GM12878 (cell line): Measurements from ENCODE around the gene NFATC1. TPM values are rescaled to one million over a fixed set of nuclear protein-coding genes. Genes with fewer than 3 reads are reported as not detected.
A peak's percentile ranks its signal among the peaks of the same experiment; 100 is the strongest.

ENCODE experiments used
- ATAC-seq: fragments of 200-7000 bp; cut with Tn5 transposase; 3 replicates; pipeline ENCODE4 v1.9.1; 2020; ENCODE audit warnings: mild to moderate bottlenecking, moderate library complexity
- BruUV-seq: library from RNA; stranded (reverse); fragments of 400-500 nt; replicated peaks from 2 replicates; lab custom pipeline; 2021; lab: Mats Ljungman, UMichigan
- CTCF ChIA-PET: fragments of 300-600 bp; sonication (Branson Sonifier 250); formaldehyde crosslinking; extraction: SDS; loops from one replicate; lab custom pipeline; 2021; ENCODE audit warnings: inconsistent platforms; lab: Yijun Ruan, JAX
- POLR2A ChIA-PET: fragments of 350-600 bp; formaldehyde crosslinking; extraction: SDS; loops from one replicate; lab custom pipeline; 2021; ENCODE audit warnings: inconsistent platforms; lab: Charles Lee
- RAD21 ChIA-PET: fragments of 300-600 bp; sonication (Branson Sonifier 250); formaldehyde crosslinking; loops from one replicate; lab custom pipeline; 2023; ENCODE audit warnings: antibody characterized with exemption; ENCODE audit not compliant: unreplicated experiment; lab: Charles Lee
- SMC1A ChIA-PET: fragments of 300-600 bp; sonication (Branson Sonifier 250); formaldehyde crosslinking; loops from one replicate; lab custom pipeline; 2023; ENCODE audit not compliant: unreplicated experiment, uncharacterized antibody; lab: Charles Lee
- DNase-seq: peaks from one replicate; pipeline ENCODE4 v3.0.0-alpha.2; 2011; ENCODE audit warnings: low read depth, low spot score
- FAIRE-seq: peaks from 3 replicates; lab custom pipeline; 2011; peaks lifted over from hg19 to GRCh38; lab: Jason Lieb, UNC
- H2AFZ ChIP-seq: 2 replicates; pipeline ENCODE4 v1.6.0; 2011; ENCODE audit warnings: low read depth, low read length, control low read depth; ENCODE audit not compliant: control insufficient read depth
- H3K27ac ChIP-seq: 2 replicates; pipeline ENCODE4 v1.5.1; 2011; ENCODE audit warnings: control low read depth; ENCODE audit not compliant: control insufficient read depth, insufficient read depth
- H3K27me3 ChIP-seq, 2 experiments: replicated peaks in 1 of 2; 2 replicates each; pipeline versions ENCODE4 v1.6.0 to v1.6.1; 2011; ENCODE audit warnings: low read length in 1 of 2; ENCODE audit not compliant: control insufficient read depth in 2 of 2, insufficient read depth in 2 of 2
- H3K36me3 ChIP-seq, 2 experiments: 2 replicates each; pipeline ENCODE4 v1.5.1; 2011; ENCODE audit warnings: low read length in 1 of 2; ENCODE audit not compliant: control insufficient read depth in 2 of 2, insufficient read depth in 2 of 2
- H3K4me1 ChIP-seq: 2 replicates; pipeline ENCODE4 v1.6.1; 2011; ENCODE audit warnings: mild to moderate bottlenecking, low read length, moderate library complexity, mixed read lengths; ENCODE audit not compliant: control insufficient read depth, insufficient read depth
- H3K4me2 ChIP-seq: 2 replicates; pipeline ENCODE4 v1.6.0; 2011; ENCODE audit warnings: control low read depth; ENCODE audit not compliant: control insufficient read depth, insufficient read depth
- H3K4me3 ChIP-seq: fragments of 200-600 bp; sonication (generic); 2 replicates; pipeline ENCODE4 v1.5.1; 2016
- H3K79me2 ChIP-seq: 2 replicates; pipeline ENCODE4 v1.6.0; 2011; ENCODE audit warnings: low read length; ENCODE audit not compliant: control insufficient read depth, insufficient read depth
- H3K9ac ChIP-seq: 2 replicates; pipeline ENCODE4 v1.8.0; 2011; ENCODE audit warnings: low read length, control low read depth, mixed read lengths; ENCODE audit not compliant: control insufficient read depth, insufficient read depth
- H3K9me3 ChIP-seq: replicated peaks from 3 replicates; pipeline ENCODE4 v1.5.1; 2011; ENCODE audit warnings: mild to moderate bottlenecking, low read length; ENCODE audit not compliant: control insufficient read depth, insufficient read depth
- H4K20me1 ChIP-seq: 2 replicates; pipeline ENCODE4 v1.6.0; 2011; ENCODE audit not compliant: control insufficient read depth, insufficient read depth
- BACH1 ChIP-seq: fragments of 450-650 bp; IDR thresholded peaks from 2 replicates; pipeline ENCODE4 v1.6.1; 2017; ENCODE audit warnings: mild to moderate bottlenecking, borderline replicate concordance
- BMI1 ChIP-seq: fragments of 450-650 bp; IDR thresholded peaks from 2 replicates; pipeline ENCODE4 v1.6.1; 2016; ENCODE audit warnings: mild to moderate bottlenecking, moderate library complexity, borderline replicate concordance
- CHD1 ChIP-seq: IDR thresholded peaks from 2 replicates; pipeline ENCODE4 v1.6.1; 2012; ENCODE audit warnings: low read depth, low read length, improper control_type of control experiment
- E2F4 ChIP-seq: IDR thresholded peaks from 2 replicates; pipeline ENCODE4 v1.6.1; 2012; ENCODE audit warnings: low read depth, low read length, improper control_type of control experiment
- HCFC1 ChIP-seq: fragments of 150-350 bp; IDR thresholded peaks from 2 replicates; pipeline ENCODE4 v1.6.1; 2014; ENCODE audit warnings: low read length
- HSF1 ChIP-seq: fragments of 150-350 bp; IDR thresholded peaks from 2 replicates; pipeline ENCODE4 v1.6.1; 2014; ENCODE audit warnings: mild to moderate bottlenecking, low read depth, low read length
- IKZF1 ChIP-seq: fragments of 450-650 bp; conservative IDR thresholded peaks from 2 replicates; pipeline ENCODE4 v1.6.1; 2017; ENCODE audit warnings: antibody characterized with exemption, mild to moderate bottlenecking
- JUND ChIP-seq: IDR thresholded peaks from 2 replicates; pipeline ENCODE4 v1.6.1; 2012; ENCODE audit warnings: low read depth, mild to moderate bottlenecking, low read length, improper control_type of control experiment, moderate library complexity
- MAX ChIP-seq: IDR thresholded peaks from 2 replicates; pipeline ENCODE4 v1.6.1; 2012; ENCODE audit warnings: low read depth, low read length, improper control_type of control experiment
- MTA2 ChIP-seq: fragments of 450-650 bp; IDR thresholded peaks from 2 replicates; pipeline ENCODE4 v1.6.1; 2016; ENCODE audit warnings: low read depth, mild to moderate bottlenecking, moderate library complexity
- PAX8 ChIP-seq: fragments of 450-650 bp; IDR thresholded peaks from 2 replicates; pipeline ENCODE4 v1.6.1; 2017; ENCODE audit warnings: mild to moderate bottlenecking, moderate library complexity
- RELB ChIP-seq: fragments of 450-650 bp; IDR thresholded peaks from 2 replicates; pipeline ENCODE4 v1.6.1; 2017; ENCODE audit warnings: low read depth, mild to moderate bottlenecking, moderate library complexity
- SUZ12 ChIP-seq: fragments of 200-600 bp; sonication (generic); IDR thresholded peaks from one replicate; pipeline ENCODE4 v1.6.1; 2018; ENCODE audit warnings: antibody characterized with exemption, mild to moderate bottlenecking; ENCODE audit not compliant: unreplicated experiment
- ZNF687 ChIP-seq: fragments of 450-650 bp; IDR thresholded peaks from 2 replicates; pipeline ENCODE4 v1.6.1; 2017; ENCODE audit warnings: mild to moderate bottlenecking, moderate library complexity
- WGBS: methylation state at CpG from one replicate; pipeline ENCODE4 v1.1.6; 2016; ENCODE audit warnings: low lambda C conversion rate; ENCODE audit not compliant: insufficient replicate concordance, insufficient coverage; ENCODE audit errors: missing lambda C conversion rate; 5-methylcytosine and 5-hydroxymethylcytosine counted together
- in situ Hi-C: fragments of 300-500 bp; cut with MboI; formaldehyde crosslinking; loops from 9 replicates; pipeline ENCODE4 v1.14.3; 2018; ENCODE audit warnings: mixed read lengths
- intact Hi-C: fragments of 100-400 bp; cut with micrococcal nuclease; formaldehyde crosslinking; loops from one replicate; pipeline ENCODE4 v1.14.2; 2022; ENCODE audit not compliant: unreplicated experiment
- polyA plus RNA-seq, 11 experiments: library from polyadenylated mRNA; depleted of rRNA in 4 of 11; unstranded in 6 of 11; stranded (reverse) in 5 of 11; fragments of >200 nt; fragmentation: Nextera tagmentation in 4 of 11; fragmentation: Illumina TruSeq in 1 of 11; extraction: Ambion mirVana in 4 of 11; extraction: Trizol in 1 of 11; gene quantifications; 1 replicate in 1 of 11; 2 replicates in 10 of 11; pipeline versions ENCODE4 v1.2.1 to v1.2.3, GENCODE V29; 2011 to 2016; ENCODE audit warnings: inconsistent platforms in 2 of 11, missing spikeins in 2 of 11, low read depth in 1 of 11
- total RNA-seq, 4 experiments: library from RNA; depleted of rRNA in 3 of 4; stranded (reverse); fragments of >200 nt in 3 of 4; fragmentation: Illumina TruSeq in 1 of 4; extraction: Trizol in 1 of 4; gene quantifications; 2 replicates each; pipeline versions ENCODE4 v1.2.1 to v1.2.3, GENCODE V29; 2013 to 2021

The NFATC1 gene
- total and polyA plus RNA-seq, 10 of the 15 experiments (the other 5 are each of a cell fraction or from before 2014, with no cell fraction given), result 0.84 to 20.8 (median 5.1) TPM

- Histone ChIP-seq H3K9ac (no peak overlapping the region), H3K36me3 (no peaks in the 10 kb centered on the region), H3K4me3 (0 out of 2 replicates have a peak overlapping the region, but pooled peaks have one; percentile 32), H4K20me1 (no peaks in the 10 kb centered on the region), H3K4me1 (peaks cover 16% of the 10 kb centered on the region), H3K79me2 (no peaks in the 10 kb centered on the region), H3K27ac (no peak overlapping the region), H3K9me3 (no peaks in the 10 kb centered on the region), H3K4me2 (peak overlapping the region; percentile 71), H2AFZ (peak overlapping the region; percentile 12; the same call in 1 of the 2 replicates), H3K27me3 (peaks cover 2 to 21% of the 10 kb centered on the region in 2 experiments; a peak in 3 of 4 replicates)
- ATAC-seq (peak; percentile 4), DNase-seq (no peak), FAIRE-seq (no peak)
- no TSS peak for BruUV-seq
- in situ Hi-C loops (loop anchor here (10.0 kb wide), 1 partner anchor 560 kb away; the partner anchor contains the start of gene SLC66A2), intact Hi-C loops (loop anchor here (5.0 kb wide), 2 partner anchors 73 to 133 kb away; no protein-coding TSS in a partner anchor)
- SMC1A ChIA-PET, result no interaction called here
- CTCF ChIA-PET, result interaction anchor here (2.7 kb wide), 1 partner anchor 15 kb away, joined by 21 read pairs; no protein-coding TSS in a partner anchor
- POLR2A ChIA-PET, result no interaction called here
- RAD21 ChIA-PET, result interaction anchor here (2.3 kb wide), 1 partner anchor 20 kb away, joined by 8 read pairs; no protein-coding TSS in a partner anchor
- WGBS, result 3% methylated on average over 61 of the region's 67 CpGs
- peak; percentile 49 for TF ChIP-seq SUZ12
- no peak for TF ChIP-seq RELB
- TF ChIP-seq MTA2, result no peak
- TF ChIP-seq HCFC1, result no peak
- TF ChIP-seq PAX8, result no peak
- TF ChIP-seq MAX, result no peak
- no peak for TF ChIP-seq JUND
- TF ChIP-seq E2F4, result no peak
- TF ChIP-seq ZNF687, result no peak
- 0 out of 2 replicates have a peak, but pooled peaks have one; percentile 19 for TF ChIP-seq BACH1
- TF ChIP-seq CHD1, result no peak
- no peak for TF ChIP-seq HSF1
- TF ChIP-seq IKZF1, result peak; percentile 23; the same call in 1 of the 2 replicates
- no peak for TF ChIP-seq BMI1
Observed at GRCh38 chr18:79394534-79395307, 1.0 kb upstream of the NFATC1 start.
